Breast epithelium (tissue), 4 donors: Measurements from ENCODE around the gene CRYBG2. TPM values are rescaled to one million over a fixed set of nuclear protein-coding genes. Genes with fewer than 3 reads are reported as not detected.
"Not testable (repeated sequence)": the region's sequence is repeated elsewhere in the genome, so short reads cannot be mapped to it uniquely, and the experiment has no call there.

ENCODE experiments used
- DNase-seq, 2 donors: peaks; one replicate each; pipeline ENCODE4 v3.0.0-alpha.2; 2019; ENCODE audit warnings: low spot score in 2 of 2
- H3K27ac ChIP-seq, 2 donors: fragments of 200-600 bp; sonication (generic) in 1 of 2; one replicate each; pipeline ENCODE4 v1.5.1; 2016 to 2019; ENCODE audit warnings: mild to moderate bottlenecking in 1 of 2
- H3K27me3 ChIP-seq, 2 donors: fragments of 200-600 bp; sonication (generic) in 1 of 2; one replicate each; pipeline versions ENCODE4 v1.5.1 to v1.6.0; 2017 to 2019; ENCODE audit warnings: control low read depth in 1 of 2, mild to moderate bottlenecking in 1 of 2
- H3K36me3 ChIP-seq: fragments of 200-600 bp; one replicate; pipeline ENCODE4 v1.5.1; 2019
- H3K4me1 ChIP-seq, 2 donors: fragments of 200-600 bp; sonication (generic); one replicate each; pipeline ENCODE4 v1.5.1; 2016 to 2019; ENCODE audit warnings: control low read depth in 1 of 2
- H3K4me3 ChIP-seq, 3 donors: fragments of 200-600 bp; sonication (generic); 1 replicate in 2 of 3; 2 replicates in 1 of 3; pipeline ENCODE4 v1.5.1; 2016 to 2019; ENCODE audit warnings: mild to moderate bottlenecking in 3 of 3, moderate library complexity in 2 of 3
- H3K9me3 ChIP-seq, 2 donors: fragments of 200-600 bp; sonication (generic) in 1 of 2; one replicate each; pipeline ENCODE4 v1.5.1; 2016 to 2019; ENCODE audit warnings: control low read depth in 1 of 2
- CTCF ChIP-seq, 3 donors: fragments of 450-650 bp; IDR thresholded peaks; one replicate each; pipeline ENCODE4 v1.5.1; 2016 to 2017; ENCODE audit warnings: antibody characterized with exemption in 3 of 3, mild to moderate bottlenecking in 3 of 3, moderate library complexity in 3 of 3
- POLR2A ChIP-seq: fragments of 450-650 bp; IDR thresholded peaks from one replicate; pipeline ENCODE4 v1.6.1; 2016; ENCODE audit warnings: antibody characterized with exemption, mild to moderate bottlenecking, moderate library complexity
- POLR2AphosphoS5 ChIP-seq, 3 donors: sonication (generic); formaldehyde crosslinking; IDR thresholded peaks; one replicate each; pipeline ENCODE4 v1.6.1; 2017; ENCODE audit warnings: antibody characterized with exemption in 3 of 3
- intact Hi-C: fragments of 100-400 bp; cut with DNase I; formaldehyde crosslinking; loops from one replicate; pipeline ENCODE4 v1.15.1; 2023; ENCODE audit warnings: low total_unique reads
- total RNA-seq, 3 donors: library from RNA; depleted of rRNA; stranded (reverse); fragments of >200 nt; gene quantifications; one replicate each; pipeline ENCODE4 v1.1.0, GENCODE V29; 2016

Gene CRYBG2
- total RNA-seq, 3 donors from 2014 or later = 0.66 TPM; not detected in 2

- Histone ChIP-seq H3K4me1 (no peaks in the 10 kb centered on the region), H3K4me3 (no peak overlapping the region), H3K36me3 (no peaks in the 10 kb centered on the region), H3K9me3 (no peaks in the 10 kb centered on the region), H3K27me3 (no peaks in the 10 kb centered on the region), H3K27ac (no peak overlapping the region)
- DNase-seq = no peak
- TF ChIP-seq POLR2AphosphoS5 (IDR thresholded peaks at IDR 0.05) = no peak
- intact Hi-C loops = no loop called here
These were observed 30.1 kb upstream of the CRYBG2 start for GRCh38 chr1:26384076-26384475.

- Histone ChIP-seq H3K27ac (no peak overlapping the region), H3K4me3 (no peak overlapping the region), H3K4me1 (no peaks in the 10 kb centered on the region), H3K36me3 (no peaks in the 10 kb centered on the region), H3K27me3 (no peaks in the 10 kb centered on the region), H3K9me3 (no peaks in the 10 kb centered on the region)
- no peak for DNase-seq
- TF ChIP-seq POLR2A (no peak), CTCF (IDR thresholded peaks at IDR 0.05) (no peak), POLR2AphosphoS5 (IDR thresholded peaks at IDR 0.05) (no peak)
- intact Hi-C loops = no loop called here
These were observed 24.9 kb upstream of the CRYBG2 start for GRCh38 chr1:26378879-26379251.

- Histone ChIP-seq H3K4me1 (no peaks in the 10 kb centered on the region), H3K27me3 (no peaks in the 10 kb centered on the region), H3K36me3 (no peaks in the 10 kb centered on the region), H3K9me3 (no peaks in the 10 kb centered on the region), H3K4me3 (no peak overlapping the region), H3K27ac (no peak overlapping the region)
- TF ChIP-seq POLR2AphosphoS5 (IDR thresholded peaks at IDR 0.05) = no peak
- TF ChIP-seq POLR2A = no peak
- TF ChIP-seq CTCF (IDR thresholded peaks at IDR 0.05) = no peak
- intact Hi-C loops = no loop called here
- no peak for DNase-seq
These were observed 24.4 kb upstream of the CRYBG2 start for GRCh38 chr1:26378088-26378878.

- Histone ChIP-seq H3K9me3 (no peaks in the 10 kb centered on the region), H3K4me1 (no peaks in the 10 kb centered on the region), H3K36me3 (no peaks in the 10 kb centered on the region), H3K27me3 (no peaks in the 10 kb centered on the region), H3K4me3 (no peak overlapping the region), H3K27ac (no peak overlapping the region)
- no peak for DNase-seq
- intact Hi-C loops = no loop called here
- TF ChIP-seq POLR2A = no peak
- no peak for TF ChIP-seq CTCF (IDR thresholded peaks at IDR 0.05)
- TF ChIP-seq POLR2AphosphoS5 (IDR thresholded peaks at IDR 0.05) = no peak
These were observed 22.1 kb upstream of the CRYBG2 start for GRCh38 chr1:26376050-26376449.

GRCh38 chr1:26375081-26375480, 21.2 kb upstream of the CRYBG2 start:
- Histone ChIP-seq H3K27ac (no peak overlapping the region), H3K27me3 (no peaks in the 10 kb centered on the region), H3K36me3 (no peaks in the 10 kb centered on the region), H3K4me3 (no peak overlapping the region), H3K9me3 (no peaks in the 10 kb centered on the region), H3K4me1 (no peaks in the 10 kb centered on the region)
- intact Hi-C loops = no loop called here
- TF ChIP-seq CTCF (IDR thresholded peaks at IDR 0.05) = no peak
- no peak for TF ChIP-seq POLR2AphosphoS5 (IDR thresholded peaks at IDR 0.05)
- no peak for TF ChIP-seq POLR2A
- DNase-seq = no peak

- DNase-seq, H3K27me3 ChIP-seq, H3K9me3 ChIP-seq, H3K36me3 ChIP-seq, H3K27ac ChIP-seq, H3K4me1 ChIP-seq, H3K4me3 ChIP-seq: not testable (repeated sequence)
- intact Hi-C loops = loop anchor here (5.0 kb wide), 1 partner anchor 1148 kb away; no protein-coding TSS in a partner anchor
These were observed 20.4 kb upstream of the CRYBG2 start for GRCh38 chr1:26374361-26374760.
